ENCODE data around the gene CCDC85B.
A peak's percentile ranks its signal among the peaks of the same experiment; 100 is the strongest.
"Not testable (repeated sequence)": the region's sequence is repeated elsewhere in the genome, so short reads cannot be mapped to it uniquely, and the experiment has no call there.

CCDC85B gene

GRCh38 chr11:65887723-65888162 is 2.7 kb upstream of the CCDC85B start:
- no peak for DNase-seq

GRCh38 chr11:65888163-65888814 is 2.2 kb upstream of the CCDC85B start, which contains the start of gene FIBP:
Gene FIBP, minus strand, starts transcription at chr11:65888471. Its CDS starts 53 bp downstream, at chr11:65888418.
- DNase-seq, result peak; percentile 98

- peak; percentile 29 for DNase-seq
Observed at GRCh38 chr11:65891219-65892136, 1.0 kb downstream of the CCDC85B start.

- not testable (repeated sequence) for DNase-seq
Observed at GRCh38 chr11:65892137-65892540, 1.7 kb downstream of the CCDC85B start.

GRCh38 chr11:65892661-65893317 is 2.3 kb downstream of the CCDC85B start:
- DNase-seq, result no peak

- DNase-seq, result no peak
Observed at GRCh38 chr11:65894034-65894591, 3.6 kb downstream of the CCDC85B start.

GRCh38 chr11:65895482-65895981 is 5.1 kb downstream of the CCDC85B start:
- DNase-seq, result no peak

GRCh38 chr11:65896034-65896999 is 5.8 kb downstream of the CCDC85B start:
- DNase-seq, result no peak

GRCh38 chr11:65897020-65897471 is 6.6 kb downstream of the CCDC85B start:
- no peak for DNase-seq

- no peak for DNase-seq
Observed at GRCh38 chr11:65898656-65899355, 8.3 kb downstream of the CCDC85B start.

- DNase-seq, result peak; percentile 60
Observed at GRCh38 chr11:65899356-65900124, 9.1 kb downstream of the CCDC85B start.

GRCh38 chr11:65900125-65900898 is 9.8 kb downstream of the CCDC85B start, which contains the start of gene FOSL1:
Gene FOSL1, minus strand, starts transcription at chr11:65900388. Its CDS starts 49 bp downstream, at chr11:65900339.
- DNase-seq, result peak; percentile 64

GRCh38 chr11:65900899-65901180 is 10.4 kb downstream of the CCDC85B start:
- DNase-seq, result no peak

- no peak for DNase-seq
Observed at GRCh38 chr11:65903068-65903481, 12.6 kb downstream of the CCDC85B start.

GRCh38 chr11:65903715-65904114 is 13.2 kb downstream of the CCDC85B start:
- no peak for DNase-seq

- no peak for DNase-seq
Observed at GRCh38 chr11:65906602-65907001, 16.1 kb downstream of the CCDC85B start.

- no peak for DNase-seq
Observed at GRCh38 chr11:65907878-65908277, 17.4 kb downstream of the CCDC85B start.

GRCh38 chr11:65911682-65912568 is 21.5 kb downstream of the CCDC85B start:
- no peak for DNase-seq

Data from retina (tissue), 1 donor.